GDM1 (cell line): ENCODE data around the gene FBXW7.
A peak's percentile ranks its signal among the peaks of the same experiment; 100 is the strongest.

Source experiments
- DNase-seq: peaks from one replicate; lab custom pipeline; 2025; lab: John Stamatoyannopoulos, UW

The FBXW7 gene

GRCh38 chr4:152427981-152428380, 107.9 kb downstream of the FBXW7 start:
- no peak for DNase-seq

- no peak for DNase-seq
These were observed 110.9 kb downstream of the FBXW7 start for GRCh38 chr4:152424977-152425376.

- DNase-seq, result no peak
These were observed 111.5 kb downstream of the FBXW7 start for GRCh38 chr4:152424396-152424795.

GRCh38 chr4:152422817-152423320, 113.0 kb downstream of the FBXW7 start:
- no peak for DNase-seq

- DNase-seq, result no peak
These were observed 114.3 kb downstream of the FBXW7 start for GRCh38 chr4:152421576-152421975.

DNA sequence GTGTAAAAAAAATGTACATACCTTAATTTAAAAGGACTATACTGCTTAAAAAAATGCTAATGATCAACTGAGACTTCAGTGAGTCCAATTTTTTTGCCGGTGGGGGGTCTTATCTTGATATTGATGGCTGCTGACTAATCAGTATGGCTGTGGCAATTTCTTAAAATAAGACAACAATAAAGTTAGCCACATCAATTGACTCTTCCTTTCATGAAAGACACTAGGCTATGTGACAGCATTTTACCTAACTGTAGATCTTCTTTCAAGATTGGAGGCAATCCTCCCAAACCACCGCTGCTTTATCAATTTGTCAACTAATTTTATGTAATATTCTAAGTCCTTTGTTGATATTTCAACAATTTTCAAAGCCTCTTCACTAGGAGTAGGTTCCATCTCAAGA, 116.1 kb downstream of the FBXW7 start:
- no peak for DNase-seq

- DNase-seq, result no peak
These were observed 118.2 kb downstream of the FBXW7 start for GRCh38 chr4:152417673-152418072.

GRCh38 chr4:152415980-152416379, 119.9 kb downstream of the FBXW7 start:
- DNase-seq, result no peak

DNA sequence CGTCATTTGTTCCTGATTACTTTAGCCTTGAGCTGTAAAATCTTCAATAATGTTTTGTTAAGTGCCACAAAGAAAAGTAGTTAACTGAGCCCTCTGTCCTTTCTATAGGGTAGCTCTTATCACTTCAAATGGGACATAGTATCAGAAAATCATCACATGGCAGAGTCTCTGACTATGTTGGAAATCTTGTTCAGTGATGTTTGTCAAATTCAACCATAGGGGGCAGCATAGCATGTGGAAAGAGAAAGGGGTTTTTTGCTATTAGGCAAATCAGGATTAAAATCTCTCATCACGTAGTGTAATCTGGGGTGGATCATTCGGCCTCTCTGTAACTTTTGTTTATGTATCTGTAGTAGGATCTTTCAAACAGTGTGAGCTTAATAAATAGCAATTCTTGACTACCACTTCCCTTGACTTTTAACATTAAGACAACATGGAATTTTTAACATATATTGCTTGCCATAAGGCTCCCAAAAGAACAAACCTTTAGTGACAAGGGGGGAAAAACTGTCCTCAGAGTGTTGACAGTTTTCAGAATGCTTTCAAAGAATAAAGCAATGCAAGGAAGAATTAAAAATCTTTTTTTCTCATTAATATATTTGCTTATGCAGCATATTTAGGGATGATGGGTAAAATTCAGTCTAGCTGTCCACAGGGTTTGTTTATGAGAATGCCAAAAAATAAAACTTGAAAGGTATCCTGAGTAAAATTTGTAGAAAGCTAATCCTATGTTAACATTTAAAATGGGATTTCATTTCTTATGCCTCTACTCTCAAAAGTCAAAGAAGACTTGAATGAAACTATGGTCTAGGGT, 127.2 kb downstream of the FBXW7 start:
- DNase-seq, result peak; percentile 31

GRCh38 chr4:152401424-152401823, 134.5 kb downstream of the FBXW7 start:
- DNase-seq, result no peak

DNA sequence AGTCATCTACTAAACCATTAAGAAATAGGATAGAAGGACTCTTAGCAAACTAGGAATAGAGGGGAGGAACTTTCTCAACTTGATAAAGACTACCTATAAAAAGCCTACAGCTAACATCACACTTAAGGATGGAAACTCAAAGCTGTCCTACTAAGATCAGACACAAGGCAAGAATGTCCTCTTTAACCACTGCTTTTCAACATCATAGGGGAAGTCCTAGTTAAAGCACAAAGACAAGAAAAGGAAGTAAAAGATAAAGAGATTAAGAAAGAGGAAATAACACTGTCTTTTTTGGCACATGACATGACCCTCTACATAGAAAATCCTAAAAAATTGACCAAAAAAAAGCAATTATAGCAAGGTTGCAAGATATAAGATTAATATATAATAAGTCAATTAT, 136.6 kb downstream of the FBXW7 start:
- no peak for DNase-seq

DNA sequence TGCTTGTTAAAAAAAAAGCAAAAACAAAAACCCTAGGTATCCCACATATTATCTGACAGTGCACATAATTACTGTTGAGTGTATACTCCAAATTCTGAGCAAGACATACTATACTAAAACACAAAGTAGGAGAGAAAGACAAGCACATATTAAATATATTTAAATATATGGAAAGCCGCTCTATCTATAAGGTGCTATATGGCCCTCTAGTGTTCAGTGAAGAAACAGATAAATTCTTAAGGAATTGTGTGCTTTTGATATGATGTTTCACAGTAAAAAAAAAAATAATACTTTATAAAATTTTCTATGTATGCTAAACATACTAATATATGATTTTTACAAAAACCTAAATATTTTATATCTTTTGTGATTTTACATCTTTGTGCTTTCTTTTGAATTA, 137.8 kb downstream of the FBXW7 start:
- DNase-seq, result no peak

DNA sequence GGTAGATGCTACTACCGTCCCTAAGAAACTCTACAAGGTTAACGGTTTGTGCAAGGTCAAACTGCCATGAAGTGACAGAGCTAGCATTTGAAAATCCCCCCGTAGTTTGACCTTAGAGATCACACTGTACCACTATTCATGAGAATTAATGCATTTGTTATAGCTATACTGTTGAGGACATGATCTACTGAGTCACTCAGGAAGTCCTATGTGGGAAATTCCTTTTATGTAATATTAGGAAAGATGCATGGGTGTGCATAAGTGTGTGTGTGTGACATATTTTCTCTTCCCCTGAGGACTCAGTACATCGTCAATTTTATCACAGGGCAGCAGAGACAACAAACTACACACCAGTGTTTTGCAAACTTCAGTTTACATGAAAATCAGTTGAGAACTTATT, 141.1 kb downstream of the FBXW7 start:
- no peak for DNase-seq

DNA sequence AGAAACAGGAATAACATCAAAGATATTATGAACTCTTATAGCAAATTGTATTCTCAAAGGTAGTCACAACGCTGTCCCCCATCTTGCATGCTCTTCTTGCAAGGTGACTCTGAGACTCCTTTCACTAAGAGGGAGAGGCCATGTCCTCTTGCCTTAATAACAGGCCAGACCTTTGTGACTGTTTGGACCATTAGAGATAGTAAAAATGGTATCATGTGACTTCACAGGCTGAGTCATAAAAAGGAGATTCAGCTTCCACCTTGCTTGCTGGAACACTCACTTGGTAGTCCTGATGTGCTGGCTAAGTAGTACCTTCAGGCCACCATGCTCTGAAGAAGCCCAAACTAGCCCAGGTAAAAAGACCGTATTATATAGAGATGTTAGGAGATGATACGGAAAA, 143.8 kb downstream of the FBXW7 start:
- DNase-seq, result no peak

- DNase-seq, result no peak
These were observed 145.7 kb downstream of the FBXW7 start for GRCh38 chr4:152390216-152390615.

- DNase-seq, result no peak
These were observed 146.5 kb downstream of the FBXW7 start for GRCh38 chr4:152389359-152389758.

GRCh38 chr4:152385551-152385950, 150.3 kb downstream of the FBXW7 start:
- no peak for DNase-seq

DNA sequence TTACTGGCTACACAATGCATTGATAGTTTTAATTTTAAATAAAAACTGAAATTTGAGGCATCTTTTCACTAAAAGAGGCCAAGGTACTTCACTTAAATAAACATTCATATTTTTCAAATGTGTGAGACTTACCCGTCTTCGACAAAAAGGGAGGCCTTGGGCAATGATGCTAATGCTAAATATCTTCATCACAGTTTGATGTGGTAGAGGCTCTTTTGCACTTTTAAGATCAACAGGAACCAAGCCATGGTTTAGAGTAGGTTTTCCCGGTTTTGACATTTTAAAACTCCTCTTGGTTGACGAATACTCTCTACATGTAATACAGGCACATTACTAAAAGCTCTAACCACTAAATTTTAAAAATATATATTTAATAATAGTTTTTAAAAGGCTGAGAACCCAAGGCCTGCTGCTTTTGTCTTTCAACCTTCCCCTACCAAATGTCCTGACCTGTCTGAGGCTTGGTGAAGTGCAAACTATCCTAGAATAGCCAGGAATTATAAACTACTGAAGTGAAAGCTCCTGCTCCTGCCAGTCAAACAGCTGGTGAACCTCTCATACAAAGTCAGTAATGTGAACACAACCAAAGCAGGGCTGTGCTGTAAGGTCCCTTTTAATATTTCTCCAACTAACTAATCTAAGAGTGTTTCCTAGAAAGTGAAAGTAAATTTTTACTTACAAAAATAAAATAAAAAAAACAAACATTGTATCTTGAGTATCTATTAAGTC, 153.7 kb downstream of the FBXW7 start:
- DNase-seq, result no peak

DNA sequence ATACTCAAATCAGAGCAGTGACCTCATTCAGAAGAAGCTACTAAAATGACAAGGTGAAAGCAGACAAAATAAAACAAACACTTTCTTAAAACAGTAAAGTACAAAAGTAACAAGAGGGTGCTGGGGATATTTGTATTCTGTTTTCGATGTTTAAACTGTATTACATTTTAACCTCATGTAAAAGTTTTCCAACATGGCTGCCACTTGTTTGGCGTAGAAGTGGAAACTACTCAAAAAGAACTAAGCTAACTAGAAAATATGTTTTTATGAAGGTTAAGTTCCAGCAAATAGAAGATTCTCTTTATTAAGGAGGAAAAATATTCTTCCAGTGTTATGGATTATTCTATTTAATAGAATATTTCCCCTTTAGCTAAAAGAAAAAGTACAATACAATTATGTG, 155.0 kb downstream of the FBXW7 start:
- DNase-seq, result no peak

GRCh38 chr4:152380185-152380584, 155.7 kb downstream of the FBXW7 start:
- no peak for DNase-seq

DNA sequence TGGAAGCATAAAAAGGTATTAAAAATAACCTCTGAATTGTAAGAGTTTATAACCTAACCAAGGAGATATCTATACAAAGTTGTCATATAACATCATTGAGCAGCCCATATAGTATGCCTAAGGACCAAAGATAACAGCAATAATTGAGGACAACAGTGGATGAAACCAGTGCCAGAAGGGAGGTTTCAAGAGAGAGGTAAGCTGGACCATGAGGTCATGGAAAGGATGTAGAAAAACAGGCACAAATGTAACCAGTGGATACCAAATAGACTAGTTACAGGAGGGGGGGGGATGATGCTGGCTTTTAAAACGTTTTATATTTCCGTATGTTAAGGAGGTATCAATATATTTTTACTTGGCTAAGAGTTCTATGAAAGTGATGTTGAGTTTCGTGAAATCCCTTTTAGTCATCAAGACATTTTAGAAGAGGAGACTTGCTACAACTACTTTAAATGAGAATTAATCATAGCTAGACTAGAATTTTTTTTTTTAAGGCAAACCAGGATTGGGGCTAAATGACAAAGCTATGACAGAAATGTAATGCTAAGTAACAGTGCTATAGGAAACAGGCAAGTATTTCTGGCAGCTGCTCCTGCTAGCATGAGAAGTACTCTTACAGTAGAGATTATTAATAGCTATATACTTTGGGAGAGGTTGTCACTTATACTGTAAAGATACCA, 161.1 kb downstream of the FBXW7 start:
- no peak for DNase-seq

DNA sequence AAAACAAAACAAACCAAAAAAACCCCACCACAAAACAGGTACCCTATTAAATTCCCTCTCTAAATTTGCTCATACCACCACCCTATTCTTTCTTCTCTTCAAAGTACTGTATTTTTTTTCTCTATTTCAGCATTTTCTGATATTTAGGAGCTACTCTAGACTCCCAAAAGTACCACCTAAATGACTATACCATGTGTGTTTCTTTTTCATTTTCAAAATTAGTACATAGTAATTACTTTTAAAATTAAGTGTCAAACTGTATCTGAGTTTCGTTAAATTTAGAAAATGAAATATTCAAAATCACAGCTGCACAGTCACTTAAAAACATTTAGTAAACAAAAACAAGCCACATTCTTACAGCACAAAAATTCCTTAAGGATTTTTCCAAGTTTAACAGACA, 161.7 kb downstream of the FBXW7 start:
- no peak for DNase-seq

- no peak for DNase-seq
These were observed 163.4 kb downstream of the FBXW7 start for GRCh38 chr4:152372444-152372843.
